ENCODE results near the gene HOXD9. TPM values are rescaled to one million over a fixed set of nuclear protein-coding genes. Genes with fewer than 3 reads are reported as not detected.

The HOXD9 gene
- total and polyA plus RNA-seq, 2 of the 8 experiments (the other 6 are each of a cell fraction or from before 2014, with no cell fraction given): not detected

DNA sequence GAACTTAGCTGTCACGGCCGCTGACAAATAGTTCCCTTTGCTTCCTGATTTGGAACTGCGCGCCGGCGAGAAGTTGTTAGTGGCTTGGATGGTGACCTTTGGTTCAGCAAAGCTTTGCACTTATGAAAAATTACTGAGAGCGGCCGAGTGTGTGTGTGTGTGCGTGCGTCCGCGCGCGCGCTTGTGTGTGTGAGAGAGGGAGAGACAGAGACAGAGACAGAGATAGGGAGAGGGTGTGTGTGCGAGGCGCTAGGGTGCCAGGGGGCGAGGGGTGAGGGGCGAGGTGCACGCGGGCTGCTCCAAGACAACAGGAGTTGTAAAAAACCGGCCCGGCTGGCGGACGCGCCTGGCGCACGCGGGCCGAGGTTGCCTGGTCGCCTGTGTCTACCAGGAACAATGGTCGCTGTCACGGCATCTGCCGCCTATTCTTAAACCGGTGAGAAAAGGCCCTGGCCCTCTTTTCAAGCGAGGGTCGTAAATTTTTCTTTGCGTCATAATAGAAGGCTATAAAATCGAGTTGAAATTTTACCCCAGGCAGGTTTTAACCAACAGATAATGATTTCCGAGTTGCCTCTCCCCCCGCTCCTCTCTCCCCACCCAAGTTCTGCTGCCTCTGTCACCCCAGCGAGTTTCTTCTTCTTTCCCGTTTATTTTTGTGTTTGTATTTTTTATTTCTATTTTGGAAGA is 35.1 kb downstream of the HOXD9 start:
- DNase-seq (ENCODE audit: low read depth in 1 of 2, low spot score in 2 of 2) (peak in 1 of 2 experiments; percentile 66), FAIRE-seq (no peak)
- Histone ChIP-seq H2AFZ (ENCODE audit: low read length) (no peak overlapping the region), H4K91ac (replicated peaks; ENCODE audit: insufficient read length, low read length) (no peak overlapping the region), H3K27ac (ENCODE audit: low read depth, low read length) (no peak overlapping the region), H4K5ac (ENCODE audit: insufficient read length, low read depth, low read length) (no peak overlapping the region), H2AK5ac (ENCODE audit: low read depth, low read length) (no peak overlapping the region), H3K27me3 (replicated peaks in 1 of 4; ENCODE audit: control insufficient read depth in 3 of 4, extremely low read depth in 1 of 4, insufficient read depth in 3 of 4, low read length in 3 of 4) (peaks cover 98 to 100% (median 100%) of the 10 kb centered on the region in 4 experiments), H3K14ac (ENCODE audit: insufficient read length) (no peak overlapping the region), H3K9me3 (ENCODE audit: insufficient read depth in 2 of 2, low read depth in 1 of 2, low read length in 1 of 2) (no peaks in the 10 kb centered on the region), H3K79me2 (ENCODE audit: control insufficient read depth in 1 of 2, insufficient read depth in 2 of 2, low read length in 2 of 2) (no peaks in the 10 kb centered on the region), H3K79me1 (ENCODE audit: low read depth, low read length) (no peaks in the 10 kb centered on the region), H3K4me2 (ENCODE audit: insufficient read depth in 1 of 2, low read depth in 2 of 2, low read length in 2 of 2) (no peak overlapping the region), H3K23ac (ENCODE audit: insufficient read length) (no peak overlapping the region), H2BK12ac (ENCODE audit: low read depth, low read length) (no peak overlapping the region), H3K4me3 (ENCODE audit: extremely low read depth in 1 of 4, insufficient read depth in 2 of 4, low read depth in 3 of 4, low read length in 4 of 4) (no peak overlapping the region; a peak in 1 of 8 replicates), H4K20me1 (replicated peaks in 1 of 2; ENCODE audit: control insufficient read depth in 1 of 2, insufficient read depth in 2 of 2, low read length in 2 of 2) (peaks cover 27 to 45% of the 10 kb centered on the region in 2 experiments), H3K18ac (ENCODE audit: extremely low read depth, low read length) (no peak overlapping the region), H4K8ac (ENCODE audit: extremely low read depth, insufficient read depth, low read length) (no peak overlapping the region), H2BK15ac (ENCODE audit: low read length) (no peak overlapping the region), H3K9ac (replicated peaks in 1 of 4; ENCODE audit: extremely low read depth in 1 of 4, low read depth in 3 of 4, low read length in 3 of 4) (no peak overlapping the region), H3K4ac (replicated peaks; ENCODE audit: insufficient read length, low read depth, low read length) (no peak overlapping the region), H2BK20ac (ENCODE audit: low read length) (no peak overlapping the region), H2BK120ac (replicated peaks; ENCODE audit: low read depth, low read length) (no peak overlapping the region), H3K56ac (replicated peaks; ENCODE audit: insufficient read length, low read depth, low read length) (no peak overlapping the region), H3K36me3 (ENCODE audit: control insufficient read depth in 2 of 4, insufficient read depth in 4 of 4, low read length in 3 of 4) (peaks cover 0 to 10% (median 0%) of the 10 kb centered on the region in 4 experiments; a peak in 1 of 8 replicates), H3K23me2 (ENCODE audit: low read depth, low read length) (no peaks in the 10 kb centered on the region), H3K4me1 (replicated peaks in 1 of 4; ENCODE audit: control insufficient read depth in 3 of 4, insufficient read depth in 4 of 4, low read length in 3 of 4) (peaks cover 0 to 9% (median 6%) of the 10 kb centered on the region in 4 experiments; a peak in 5 of 7 replicates), H2BK5ac (ENCODE audit: low read depth, low read length) (no peak overlapping the region)
- CTCF ChIA-PET (ENCODE audit: partially characterized antibody): interaction anchor here (1.1 to 1.4 kb wide), 3 partner anchors 15 to 31 kb away, joined by 3 to 5 read pairs (median 4); no protein-coding TSS in a partner anchor
- POLR2A ChIA-PET (ENCODE audit: partially characterized antibody): interaction anchor here (1.0 kb wide), 1 partner anchor 15 kb away, joined by 3 read pairs; no protein-coding TSS in a partner anchor
- 5% methylated on average over 42 of the region's 43 CpGs; no CpG with 5 or more reads in 1 of the 2 experiments for WGBS, 2 experiments (ENCODE audit: extremely low coverage in 1 of 2, insufficient coverage in 1 of 2, insufficient read length in 1 of 2, insufficient replicate concordance in 2 of 2, low coverage in 1 of 2, low lambda C conversion rate in 2 of 2, missing lambda C conversion rate in 1 of 2)
- TF ChIP-seq SP4 (IDR thresholded peaks at IDR 0.05; ENCODE audit: low read length) (no peak), PHF8 (conservative IDR thresholded peaks at IDR 0.05; ENCODE audit: low read depth, low read length) (no peak), JUND (IDR thresholded peaks at IDR 0.05; ENCODE audit: low read length) (no peak), CBX8 (IDR thresholded peaks at IDR 0.05; ENCODE audit: borderline replicate concordance, low read depth, low read length) (peak; percentile 81; the same call in 1 of the 2 replicates), GABPA (IDR thresholded peaks at IDR 0.05; ENCODE audit: borderline replicate concordance, insufficient read depth, low read length) (no peak), SRF (IDR thresholded peaks at IDR 0.05; ENCODE audit: low read depth, low read length) (no peak), CHD1 (IDR thresholded peaks at IDR 0.05; ENCODE audit: low read depth, low read length) (no peak), EGR1 (IDR thresholded peaks at IDR 0.05; ENCODE audit: borderline replicate concordance, low read depth, low read length) (no peak), RNF2 (IDR thresholded peaks at IDR 0.05; ENCODE audit: borderline replicate concordance, low read depth, low read length, missing control alignments, poor library complexity, severe bottlenecking) (peak; percentile 99)
- TF ChIP-seq, protein P1, sequence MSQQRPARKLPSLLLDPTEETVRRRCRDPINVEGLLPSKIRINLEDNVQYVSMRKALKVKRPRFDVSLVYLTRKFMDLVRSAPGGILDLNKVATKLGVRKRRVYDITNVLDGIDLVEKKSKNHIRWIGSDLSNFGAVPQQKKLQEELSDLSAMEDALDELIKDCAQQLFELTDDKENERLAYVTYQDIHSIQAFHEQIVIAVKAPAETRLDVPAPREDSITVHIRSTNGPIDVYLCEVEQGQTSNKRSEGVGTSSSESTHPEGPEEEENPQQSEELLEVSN (IDR thresholded peaks at IDR 0.05): 0 out of 2 replicates have a peak, but pooled peaks have one; percentile 12
- TF ChIP-seq, protein P2, sequence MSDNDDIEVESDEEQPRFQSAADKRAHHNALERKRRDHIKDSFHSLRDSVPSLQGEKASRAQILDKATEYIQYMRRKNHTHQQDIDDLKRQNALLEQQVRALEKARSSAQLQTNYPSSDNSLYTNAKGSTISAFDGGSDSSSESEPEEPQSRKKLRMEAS (IDR thresholded peaks at IDR 0.05): peak; percentile 41
